HG03060 (cell line): ENCODE results near the gene UQCRC2.
"Not testable (repeated sequence)": the region's sequence is repeated elsewhere in the genome, so short reads cannot be mapped to it uniquely, and the experiment has no call there.

Source experiments
- ATAC-seq: cut with Tn5 transposase; IDR thresholded peaks from one replicate; pipeline ENCODE4 v1.9.1; 2021; ENCODE audit warnings: low read depth, moderate number of reproducible peaks; ENCODE audit not compliant: unreplicated experiment

Gene UQCRC2

DNA sequence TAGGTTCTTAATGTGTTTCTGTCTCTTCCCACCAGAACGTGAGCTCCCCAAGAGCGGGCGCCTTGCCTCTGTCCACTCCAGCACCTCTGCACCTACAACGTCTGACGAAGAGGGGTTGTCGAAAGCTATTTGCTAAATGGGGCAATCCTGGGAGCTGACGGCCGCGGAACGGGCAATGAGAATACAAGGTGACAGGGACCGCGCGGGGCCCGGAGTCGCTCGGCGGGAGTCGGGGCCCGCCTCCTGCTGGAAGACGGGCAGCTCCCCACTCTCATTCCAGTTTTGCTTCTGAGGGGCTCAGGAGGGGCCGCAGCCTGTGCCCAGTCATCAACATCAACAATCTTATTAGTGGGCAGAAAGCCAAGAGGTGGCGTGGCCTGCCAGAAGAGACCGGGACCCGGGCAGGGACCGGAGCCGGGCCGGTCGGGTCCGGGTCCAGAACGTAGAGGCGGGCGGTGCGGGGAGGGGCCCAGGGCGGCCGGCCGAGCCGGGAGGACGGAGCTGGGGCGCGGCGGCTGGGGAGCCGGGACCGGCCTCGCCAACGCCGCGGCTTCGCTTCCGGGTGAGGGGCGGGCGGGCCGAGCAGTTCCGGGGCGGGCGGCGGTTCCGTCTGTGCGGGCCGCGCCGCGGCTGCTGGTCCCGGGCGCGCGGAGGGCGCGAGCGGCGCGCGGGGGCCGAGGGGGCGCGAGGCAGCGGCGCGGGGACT, 54.5 kb downstream of the UQCRC2 start, which contains the start of gene MOSMO:
Gene MOSMO (plus strand): TSS at position 603 of the 706 bp plus-strand sequence. CDS start 191 bp downstream, outside the sequence.
- ATAC-seq = no peak

DNA sequence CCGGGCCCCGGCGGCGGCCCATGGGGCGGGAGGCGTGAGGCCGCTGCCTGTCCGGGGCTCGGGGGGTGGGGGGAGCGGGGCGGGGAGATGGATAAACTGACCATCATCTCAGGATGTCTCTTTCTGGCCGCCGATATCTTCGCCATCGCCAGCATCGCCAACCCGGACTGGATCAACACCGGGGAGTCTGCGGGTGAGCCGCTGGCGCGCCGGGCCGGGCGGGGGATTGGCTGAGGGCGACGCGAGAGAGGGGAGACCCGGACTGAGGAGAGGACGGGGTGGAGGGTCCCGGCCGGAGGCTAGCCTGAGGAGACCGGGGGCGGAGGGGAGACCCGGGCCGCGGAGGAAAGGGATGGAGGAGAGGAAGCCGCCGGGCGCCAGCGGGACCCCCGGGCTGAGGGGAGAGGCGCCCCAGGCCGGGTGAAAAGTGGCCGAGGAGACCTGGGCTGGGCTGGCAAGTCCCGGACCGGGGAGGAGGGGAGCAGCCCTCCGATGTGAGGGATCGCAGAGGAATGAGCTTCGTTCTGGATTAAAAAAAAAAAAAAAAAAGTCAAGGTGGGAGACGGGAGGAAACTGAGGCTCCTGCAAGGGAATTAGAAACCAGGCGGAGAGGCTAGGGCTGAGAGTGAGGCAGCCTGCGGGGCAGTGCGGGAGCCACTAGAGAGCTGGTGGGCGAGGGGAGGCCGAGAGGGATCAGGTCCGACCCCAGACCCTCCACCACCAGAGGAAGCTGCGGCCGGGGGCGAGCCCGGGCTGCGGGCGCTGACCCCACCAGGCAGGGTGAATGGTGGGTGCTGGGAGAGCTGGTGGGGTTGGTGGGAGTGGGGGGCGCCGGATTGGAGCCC, 55.3 kb downstream of the UQCRC2 start:
- no peak for ATAC-seq

DNA sequence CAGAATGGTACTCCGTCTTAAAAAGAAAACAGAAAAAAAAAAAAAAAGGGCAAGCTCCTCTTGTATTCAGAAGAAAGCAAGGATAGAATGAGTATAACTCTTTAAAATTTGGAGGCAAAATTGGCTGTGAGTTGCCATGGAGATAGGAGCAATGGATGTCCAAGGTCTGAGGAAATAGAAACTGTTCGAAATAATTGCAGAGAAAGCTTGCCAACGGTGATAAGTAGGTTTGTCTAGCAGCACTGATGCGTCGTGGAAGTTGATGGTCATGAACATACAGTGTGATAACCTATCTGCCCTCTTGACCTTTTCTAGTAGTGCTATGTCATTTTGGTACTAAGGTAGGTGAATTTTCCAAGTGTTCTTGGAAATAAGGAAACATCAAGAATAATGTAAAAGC, 57.7 kb downstream of the UQCRC2 start:
- no peak for ATAC-seq

DNA sequence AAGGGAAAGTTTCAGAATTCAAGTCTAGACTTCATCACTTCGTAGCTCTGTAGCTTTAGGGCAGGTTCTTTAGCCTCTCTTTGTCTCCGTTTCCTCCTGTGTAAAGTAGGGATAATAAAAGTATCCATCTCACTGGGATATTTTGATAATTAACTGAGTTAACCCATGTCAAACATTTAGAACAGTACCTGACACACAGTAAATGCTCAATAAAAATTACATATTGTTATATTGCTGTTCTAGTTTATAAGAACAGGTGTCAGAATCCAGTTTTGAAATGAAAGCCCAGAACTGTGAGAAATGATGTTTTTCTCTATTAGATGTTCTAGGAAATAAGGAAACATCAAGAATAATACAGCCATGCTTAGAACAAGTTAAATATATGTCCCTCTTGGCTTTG, 59.1 kb downstream of the UQCRC2 start:
- no peak for ATAC-seq

DNA sequence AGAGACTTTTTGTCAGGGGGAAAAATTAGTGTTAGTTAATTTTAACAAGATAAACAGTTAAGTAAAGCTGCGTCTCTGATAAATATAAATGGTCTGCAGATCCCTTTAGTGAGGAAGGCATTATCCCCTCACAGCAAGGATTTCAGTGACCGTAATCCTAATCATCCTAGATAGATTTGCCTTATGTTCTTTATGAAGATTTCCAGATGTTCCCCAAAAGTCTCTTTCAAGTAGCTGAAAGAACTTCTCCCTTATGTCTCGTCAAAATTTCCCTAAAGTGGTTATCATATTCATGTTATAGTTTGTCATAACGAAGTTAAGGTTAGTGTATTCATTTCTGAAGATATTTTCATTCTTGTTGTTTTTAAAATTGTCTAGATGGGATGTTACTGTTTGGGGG, 60.3 kb downstream of the UQCRC2 start:
- no peak for ATAC-seq

DNA sequence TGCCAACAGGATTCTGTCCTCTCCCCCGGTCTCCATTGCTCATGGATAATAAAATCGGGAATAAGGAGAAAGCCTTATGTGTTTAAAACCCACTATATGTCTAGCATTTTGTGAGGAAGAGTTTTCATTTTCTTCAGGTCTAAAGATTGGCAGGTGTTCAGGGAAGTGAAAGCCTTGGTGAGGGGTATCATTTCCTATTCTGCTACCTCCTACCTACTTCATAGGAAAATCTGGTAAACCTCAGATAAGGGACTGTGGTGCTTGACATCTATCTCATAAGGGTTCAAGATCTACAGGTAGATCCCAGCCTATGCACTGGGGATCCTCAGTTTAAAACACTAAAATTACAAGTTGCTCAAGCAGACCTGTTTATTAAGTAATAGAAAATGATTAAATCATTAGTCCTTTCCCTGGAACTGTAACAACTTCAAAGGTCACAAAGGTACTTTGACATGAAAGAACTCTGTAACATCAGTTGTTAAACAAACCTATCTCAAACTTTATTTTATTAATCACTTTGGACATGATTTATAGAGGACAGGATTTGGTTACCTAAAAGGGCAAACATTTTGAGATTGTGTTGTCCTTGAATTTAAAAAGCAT, 61.2 kb downstream of the UQCRC2 start:
- ATAC-seq = no peak

DNA sequence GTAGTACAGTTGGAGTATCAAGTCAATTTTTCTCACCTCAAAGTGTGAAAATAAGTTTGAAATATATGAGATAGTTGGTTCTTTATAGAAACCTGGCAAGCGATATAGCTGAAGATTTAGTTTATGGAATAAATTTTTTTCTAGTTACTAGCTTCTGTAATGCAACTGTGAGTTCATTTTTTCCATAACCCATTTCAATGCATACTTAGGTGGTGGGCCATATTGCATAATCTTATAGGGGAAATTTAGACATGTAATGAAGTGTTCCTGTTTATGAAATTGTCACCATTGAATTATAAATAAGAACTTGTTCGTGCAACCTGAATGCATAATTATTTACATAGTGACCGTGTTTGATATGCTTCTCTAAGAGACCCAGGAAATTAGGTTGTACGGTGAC, 63.8 kb downstream of the UQCRC2 start:
- no peak for ATAC-seq

DNA sequence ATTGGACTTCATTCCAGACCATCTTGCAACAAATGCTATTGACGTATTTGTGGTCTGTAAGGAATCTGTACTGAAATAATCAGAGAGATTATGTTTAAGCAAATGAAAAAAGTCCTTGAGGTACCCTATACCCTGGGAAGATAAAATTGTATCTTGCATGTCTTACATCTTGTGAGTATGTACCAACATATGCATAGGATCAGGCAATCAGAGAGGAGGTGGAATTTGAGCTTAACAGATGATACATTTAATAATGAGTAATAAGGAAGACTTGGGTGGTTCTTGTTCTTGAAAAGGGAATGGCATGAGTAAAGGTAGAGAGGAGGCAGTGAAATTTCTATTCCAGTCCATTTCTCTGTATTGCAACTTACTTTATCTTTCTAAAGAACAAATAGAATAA, 65.4 kb downstream of the UQCRC2 start:
- no peak for ATAC-seq

DNA sequence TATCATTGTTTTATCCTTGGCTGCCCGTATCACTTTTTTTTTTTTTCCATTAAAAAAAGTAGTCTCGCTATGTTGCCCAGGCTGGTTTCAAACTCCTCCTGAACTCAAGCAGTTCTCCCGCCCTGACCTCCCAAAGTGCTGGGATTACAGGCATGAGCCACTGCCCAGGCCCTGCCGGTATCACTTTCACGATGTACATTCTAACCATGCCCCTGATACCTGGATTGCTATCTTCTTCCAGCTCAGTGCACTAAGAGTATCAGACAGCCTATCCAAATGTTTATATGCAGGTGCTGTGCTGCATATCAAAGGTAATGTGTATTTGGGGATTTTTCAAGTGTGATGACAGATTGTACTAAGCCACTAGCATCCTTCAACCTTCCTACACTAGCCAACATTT, 69.0 kb downstream of the UQCRC2 start:
- no peak for ATAC-seq

DNA sequence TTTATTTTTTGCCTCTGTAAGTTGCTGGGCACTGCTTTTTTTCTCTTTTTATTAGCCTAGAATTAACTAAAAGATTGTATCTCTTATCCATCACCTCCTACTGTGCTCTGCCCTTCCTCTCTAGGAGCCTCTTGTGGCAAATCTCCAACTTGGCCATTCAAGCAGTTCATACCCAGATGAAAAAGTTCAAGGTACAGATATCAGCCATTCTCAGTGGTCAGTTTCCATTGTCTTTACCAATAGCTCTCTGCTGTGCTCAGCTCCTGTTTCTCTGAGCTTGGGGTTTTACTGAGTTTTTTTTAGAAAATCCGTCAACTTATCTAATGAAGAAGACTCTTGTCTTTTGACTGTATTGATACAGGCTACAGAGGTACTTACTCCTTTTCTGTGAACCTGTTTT, 70.3 kb downstream of the UQCRC2 start:
- no peak for ATAC-seq

DNA sequence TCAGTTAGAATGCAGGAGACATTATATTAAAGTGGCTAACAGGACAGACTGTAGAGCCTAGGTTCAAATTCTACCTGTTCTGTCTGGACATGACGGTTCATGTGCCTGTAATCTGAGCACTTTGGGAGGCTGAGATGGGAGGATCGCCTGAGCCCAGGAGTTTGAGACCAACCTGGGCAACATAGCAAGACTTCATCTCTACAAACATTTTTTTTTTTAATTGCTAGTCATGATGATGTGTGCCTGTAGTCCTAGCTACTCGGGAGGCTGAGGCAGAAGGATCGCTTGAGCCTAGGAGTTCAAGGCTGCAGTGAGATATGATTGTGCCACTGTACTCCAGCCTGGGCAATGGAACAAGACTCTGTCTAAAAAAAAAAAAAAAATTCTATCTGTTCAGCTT, 71.6 kb downstream of the UQCRC2 start:
- not testable (repeated sequence) for ATAC-seq

DNA sequence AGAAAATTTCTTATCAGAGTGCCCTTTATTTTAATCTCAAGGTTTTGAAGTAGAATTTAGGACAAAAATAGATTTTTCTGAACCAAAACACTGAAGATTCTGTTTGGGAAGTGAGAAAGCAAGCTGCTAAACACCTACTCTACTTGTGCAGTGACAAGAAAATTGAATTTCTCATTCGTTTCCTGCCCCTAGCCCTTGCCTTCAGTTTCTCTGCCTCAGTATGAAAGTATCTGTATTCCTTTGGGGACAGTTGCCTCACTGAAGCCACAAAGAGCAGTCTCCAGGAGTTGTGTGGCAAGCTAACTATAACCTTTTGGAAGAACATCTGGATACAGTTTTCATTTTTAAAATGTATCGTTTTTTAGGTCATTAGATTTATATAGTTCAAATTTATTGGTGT, 74.5 kb downstream of the UQCRC2 start:
- ATAC-seq = no peak

DNA sequence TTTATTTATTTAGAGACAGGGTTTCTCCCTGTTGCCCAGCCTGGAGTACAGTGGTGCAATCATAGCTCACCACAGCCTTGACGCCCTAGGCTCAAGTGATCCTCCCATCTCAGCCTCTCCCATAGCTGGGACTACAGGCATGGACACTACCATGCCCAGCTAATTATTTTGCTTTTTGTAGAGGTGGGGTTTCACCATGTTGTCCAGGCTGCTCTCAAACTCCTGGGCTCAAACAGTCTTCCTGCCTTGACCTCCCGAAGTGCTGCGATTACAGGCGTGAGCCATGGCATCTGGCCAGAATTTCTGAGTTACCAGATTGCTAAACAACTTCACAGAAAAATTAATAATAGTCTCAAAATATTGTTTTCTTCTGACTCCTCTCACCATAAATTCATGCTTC, 76.5 kb downstream of the UQCRC2 start:
- no peak for ATAC-seq

DNA sequence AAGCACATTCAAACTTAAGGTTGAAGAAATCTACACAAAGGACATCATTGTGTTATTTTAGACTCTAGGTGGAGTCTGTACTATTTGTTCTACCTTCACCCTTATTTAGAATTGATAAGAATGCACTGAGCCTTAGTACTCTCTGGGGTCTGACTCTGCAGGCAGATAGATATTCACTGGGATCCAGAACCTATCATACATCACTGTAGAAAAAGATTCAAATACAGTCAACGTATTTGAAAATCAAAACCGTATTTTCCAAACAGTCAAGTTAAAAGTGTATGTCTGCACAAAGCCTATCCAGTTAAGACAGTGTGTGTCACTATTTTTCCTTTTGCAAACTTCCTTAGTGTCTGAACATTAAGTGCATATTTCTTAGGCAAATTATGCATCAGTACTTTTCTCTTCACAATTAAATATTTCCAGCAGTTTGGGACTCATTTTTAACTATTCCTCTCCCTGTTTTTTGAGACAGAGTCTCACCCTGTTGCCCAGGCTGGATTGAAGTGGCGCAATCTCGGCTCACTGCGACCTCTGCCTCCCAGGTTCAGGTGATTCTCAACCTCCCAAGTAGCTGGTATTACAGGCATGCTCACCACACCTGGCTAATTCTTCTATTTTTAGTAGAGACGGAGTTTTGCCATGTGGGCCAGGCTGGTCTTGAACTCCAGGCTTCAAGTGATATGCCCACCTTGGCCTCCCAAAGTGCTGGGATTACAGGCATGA, 77.1 kb downstream of the UQCRC2 start:
- ATAC-seq = no peak

DNA sequence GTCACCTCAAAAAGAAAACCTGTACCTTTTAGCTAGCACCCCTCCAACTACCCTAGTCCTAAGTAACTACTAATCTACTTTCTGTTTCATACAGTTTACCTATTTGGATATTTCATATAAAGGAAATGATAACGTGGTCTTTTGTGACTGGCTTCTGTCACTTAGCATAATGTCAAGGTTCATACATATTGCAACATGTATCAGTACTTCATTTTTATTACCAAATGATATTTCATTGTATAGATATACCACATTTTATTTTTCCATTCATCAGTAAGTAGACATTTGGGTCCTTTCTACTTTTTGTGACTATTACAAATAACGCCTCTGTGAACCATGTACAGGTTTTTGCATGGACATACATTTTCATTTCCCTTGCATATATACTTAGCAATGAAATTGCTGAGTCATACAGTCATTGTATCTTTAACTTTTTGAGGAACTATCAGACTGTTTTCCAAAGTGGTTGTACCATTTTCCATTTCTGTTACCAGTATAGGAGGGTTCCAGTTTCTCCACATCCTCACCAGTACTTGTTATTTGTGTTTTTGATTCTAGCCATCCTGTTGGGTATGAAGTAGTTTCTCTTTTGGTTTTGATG, 78.4 kb downstream of the UQCRC2 start:
- no peak for ATAC-seq
